Thymus (tissue), 11 donors: Measurements from ENCODE around the gene DDX51. TPM values are rescaled to one million over a fixed set of nuclear protein-coding genes. Genes with fewer than 3 reads are reported as not detected.
"Not testable (repeated sequence)": the region's sequence is repeated elsewhere in the genome, so short reads cannot be mapped to it uniquely, and the experiment has no call there.

Experiments
- DNase-seq, 9 donors: peaks; one replicate each; pipeline ENCODE4 v3.0.0-alpha.2; 2013; ENCODE audit warnings: low spot score in 9 of 9, low read depth in 6 of 9, missing footprints in 1 of 9
- H3K27ac ChIP-seq, 2 donors: one replicate each; pipeline ENCODE4 v1.5.1; 2013; ENCODE audit warnings: control low read depth in 1 of 2, low read depth in 1 of 2, low read length in 1 of 2, mild to moderate bottlenecking in 1 of 2, moderate library complexity in 1 of 2
- H3K27me3 ChIP-seq, 2 donors: one replicate each; pipeline ENCODE4 v1.5.1; 2013; ENCODE audit warnings: low read length in 1 of 2; ENCODE audit not compliant: control insufficient read depth in 2 of 2, insufficient read depth in 1 of 2
- H3K36me3 ChIP-seq, 2 donors: one replicate each; pipeline ENCODE4 v1.5.1; 2013; ENCODE audit warnings: low read length in 1 of 2, mild to moderate bottlenecking in 1 of 2, moderate library complexity in 1 of 2; ENCODE audit not compliant: control insufficient read depth in 2 of 2, insufficient read depth in 2 of 2
- H3K4me1 ChIP-seq, 2 donors: one replicate each; pipeline ENCODE4 v1.5.1; 2013; ENCODE audit warnings: low read length in 2 of 2; ENCODE audit not compliant: control insufficient read depth in 2 of 2, insufficient read depth in 2 of 2
- H3K4me3 ChIP-seq, 2 donors: one replicate each; pipeline ENCODE4 v1.5.1; 2013; ENCODE audit warnings: low read length in 2 of 2, control low read depth in 1 of 2, mild to moderate bottlenecking in 1 of 2
- H3K9me3 ChIP-seq, 2 donors: one replicate each; pipeline ENCODE4 v1.5.1; 2013; ENCODE audit warnings: low read length in 1 of 2, mild to moderate bottlenecking in 1 of 2; ENCODE audit not compliant: control insufficient read depth in 2 of 2, insufficient read depth in 1 of 2
- WGBS: extraction: QIAGEN DNeasy Blood & Tissue Kit; methylation state at CpG from one replicate; pipeline ENCODE4 v1.1.7; 2013; 5-methylcytosine and 5-hydroxymethylcytosine counted together
- polyA plus RNA-seq: library from polyadenylated mRNA; stranded (reverse); fragments of 200-250 nt; gene quantifications from one replicate; pipeline ENCODE4 v1.2.3, GENCODE V29; 2013
- total RNA-seq: library from RNA; stranded (reverse); fragments of 120-200 nt; gene quantifications from one replicate; pipeline ENCODE4 v1.2.4, GENCODE V29; 2013
- donor health status: healthy.

Gene DDX51
- total and polyA plus RNA-seq, 2 donors: 6.2 to 35.3 TPM

- H3K27me3 ChIP-seq: no peaks in the 10 kb centered on the region
- no peaks in the 10 kb centered on the region for H3K4me1 ChIP-seq
- H3K4me3 ChIP-seq: no peak overlapping the region
- no peaks in the 10 kb centered on the region for H3K9me3 ChIP-seq
- no peak for DNase-seq
- WGBS: 98% methylated on average over 7 of the region's 7 CpGs
- peaks cover 4 to 21% of the 10 kb centered on the region in 2 donors for H3K36me3 ChIP-seq
- H3K27ac ChIP-seq: no peak overlapping the region
These were observed 37.2 kb downstream of the DDX51 start for GRCh38 chr12:132106921-132107320.

GRCh38 chr12:132105467-132105866 is 38.7 kb downstream of the DDX51 start:
- 97% methylated on average over 6 of the region's 6 CpGs for WGBS
- Histone ChIP-seq H3K4me3 (no peak overlapping the region), H3K27me3 (no peaks in the 10 kb centered on the region), H3K9me3 (no peaks in the 10 kb centered on the region), H3K4me1 (no peaks in the 10 kb centered on the region), H3K36me3 (peaks cover 4 to 15% of the 10 kb centered on the region in 2 donors), H3K27ac (no peak overlapping the region)
- no peak for DNase-seq

GRCh38 chr12:132103542-132104308 is 40.4 kb downstream of the DDX51 start:
- Histone ChIP-seq H3K36me3 (peaks cover 0 to 13% of the 10 kb centered on the region in 2 donors), H3K4me1 (no peaks in the 10 kb centered on the region), H3K4me3 (no peak overlapping the region), H3K27me3 (no peaks in the 10 kb centered on the region), H3K27ac (no peak overlapping the region), H3K9me3 (no peaks in the 10 kb centered on the region)
- WGBS: 94% methylated on average over 26 of the region's 26 CpGs
- DNase-seq: no peak

GRCh38 chr12:132103072-132103471 is 41.0 kb downstream of the DDX51 start:
- not testable (repeated sequence) for H3K9me3 ChIP-seq, H3K27me3 ChIP-seq, H3K27ac ChIP-seq, H3K4me3 ChIP-seq, H3K4me1 ChIP-seq, DNase-seq
- 94% methylated on average over 14 of the region's 14 CpGs for WGBS
- peaks cover 0 to 10% of the 10 kb centered on the region in 2 donors for H3K36me3 ChIP-seq

- peaks cover 0 to 10% of the 10 kb centered on the region in 2 donors for H3K36me3 ChIP-seq
- H3K4me3 ChIP-seq: no peak overlapping the region
- DNase-seq: no peak
- no peak overlapping the region for H3K27ac ChIP-seq
- 92% methylated on average over 9 of the region's 9 CpGs for WGBS
- H3K9me3 ChIP-seq: no peaks in the 10 kb centered on the region
- H3K27me3 ChIP-seq: no peaks in the 10 kb centered on the region
- H3K4me1 ChIP-seq: no peaks in the 10 kb centered on the region
These were observed 41.8 kb downstream of the DDX51 start for GRCh38 chr12:132102297-132102696.

- H3K27ac ChIP-seq: no peak overlapping the region
- no peaks in the 10 kb centered on the region for H3K27me3 ChIP-seq
- H3K36me3 ChIP-seq: peaks cover 3 to 10% of the 10 kb centered on the region in 2 donors
- H3K9me3 ChIP-seq: peaks cover 0 to 4% of the 10 kb centered on the region in 2 donors
- H3K4me3 ChIP-seq: no peak overlapping the region
- DNase-seq: no peak
- H3K4me1 ChIP-seq: no peaks in the 10 kb centered on the region
- WGBS: 98% methylated on average over 13 of the region's 13 CpGs
These were observed 43.6 kb downstream of the DDX51 start for GRCh38 chr12:132100306-132101065.

GRCh38 chr12:132099739-132100138 is 44.4 kb downstream of the DDX51 start:
- Histone ChIP-seq H3K4me3 (no peak overlapping the region), H3K27me3 (no peaks in the 10 kb centered on the region), H3K9me3 (peaks cover 0 to 4% of the 10 kb centered on the region in 2 donors), H3K36me3 (peaks cover 3 to 5% of the 10 kb centered on the region in 2 donors), H3K27ac (no peak overlapping the region), H3K4me1 (no peaks in the 10 kb centered on the region)
- 97% methylated on average over 12 of the region's 12 CpGs for WGBS
- DNase-seq: no peak

GRCh38 chr12:132095520-132096409 is 48.4 kb downstream of the DDX51 start:
- 92% methylated on average over 11 of the region's 11 CpGs for WGBS
- no peak overlapping the region for H3K4me3 ChIP-seq
- no peak overlapping the region for H3K27ac ChIP-seq
- H3K9me3 ChIP-seq: peaks cover 0 to 4% of the 10 kb centered on the region in 2 donors
- no peaks in the 10 kb centered on the region for H3K4me1 ChIP-seq
- peaks cover 3 to 11% of the 10 kb centered on the region in 2 donors for H3K36me3 ChIP-seq
- H3K27me3 ChIP-seq: no peaks in the 10 kb centered on the region
- DNase-seq: no peak
